Measurements from ENCODE around the gene MRPS22. TPM values are rescaled to one million over a fixed set of nuclear protein-coding genes. Genes with fewer than 3 reads are reported as not detected.
"Not testable (repeated sequence)": the region's sequence is repeated elsewhere in the genome, so short reads cannot be mapped to it uniquely, and the experiment has no call there.

MRPS22 gene
- total and polyA plus RNA-seq, 12 donors = 49.8 to 105 (median 83.6) TPM

DNA sequence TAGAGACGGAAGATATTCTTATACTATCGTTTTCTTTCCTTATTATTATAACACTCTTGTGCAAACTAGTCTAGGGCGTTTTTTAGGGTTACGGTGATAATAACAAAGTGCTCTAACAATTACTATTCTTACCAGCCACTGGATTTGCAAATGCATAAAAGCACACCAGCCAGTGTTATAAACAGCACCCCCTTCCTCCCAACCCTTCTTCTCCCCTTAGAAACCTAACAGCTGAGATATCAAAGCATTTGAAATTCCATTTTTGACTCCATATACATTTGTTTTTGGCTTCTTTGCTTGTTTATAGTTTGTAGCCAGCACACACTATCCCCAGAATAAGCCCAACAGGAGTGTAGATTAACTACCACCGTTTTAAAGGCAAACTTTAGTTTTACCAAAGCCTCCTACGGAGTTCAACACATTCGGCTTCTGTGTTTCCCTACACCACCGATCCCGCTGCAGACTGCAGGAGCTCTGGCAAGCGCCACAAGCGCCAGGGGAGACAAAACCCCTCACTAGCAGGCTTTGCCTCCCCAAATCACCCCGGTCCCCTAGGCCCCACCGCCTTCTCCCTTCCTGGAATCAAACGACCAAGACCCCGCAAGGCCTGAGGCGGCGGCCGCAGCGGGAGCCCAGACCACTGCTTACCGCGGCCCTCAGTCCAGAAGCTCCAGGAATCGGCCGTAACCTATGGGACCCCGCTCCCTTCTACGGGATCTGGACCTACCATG, 45.2 kb downstream of the MRPS22 start:
- no peaks in the 10 kb centered on the region for H3K27me3 ChIP-seq
- no peak for DNase-seq
- no peaks in the 10 kb centered on the region for H3K9me3 ChIP-seq
- H3K27ac ChIP-seq = peak overlapping the region; percentile 78 to 97 (median 94)
- 2 to 3% methylated on average over 23 to 25 of the region's 25 CpGs for WGBS, 2 donors
- H3K36me3 ChIP-seq = peaks cover 0 to 13% (median 0%) of the 10 kb centered on the region in 9 donors
- peak overlapping the region; percentile 77 to 99 (median 84) for H3K4me3 ChIP-seq
- peaks cover 0 to 83% (median 48%) of the 10 kb centered on the region in 9 donors for H3K4me1 ChIP-seq
- TF ChIP-seq, protein P1, sequence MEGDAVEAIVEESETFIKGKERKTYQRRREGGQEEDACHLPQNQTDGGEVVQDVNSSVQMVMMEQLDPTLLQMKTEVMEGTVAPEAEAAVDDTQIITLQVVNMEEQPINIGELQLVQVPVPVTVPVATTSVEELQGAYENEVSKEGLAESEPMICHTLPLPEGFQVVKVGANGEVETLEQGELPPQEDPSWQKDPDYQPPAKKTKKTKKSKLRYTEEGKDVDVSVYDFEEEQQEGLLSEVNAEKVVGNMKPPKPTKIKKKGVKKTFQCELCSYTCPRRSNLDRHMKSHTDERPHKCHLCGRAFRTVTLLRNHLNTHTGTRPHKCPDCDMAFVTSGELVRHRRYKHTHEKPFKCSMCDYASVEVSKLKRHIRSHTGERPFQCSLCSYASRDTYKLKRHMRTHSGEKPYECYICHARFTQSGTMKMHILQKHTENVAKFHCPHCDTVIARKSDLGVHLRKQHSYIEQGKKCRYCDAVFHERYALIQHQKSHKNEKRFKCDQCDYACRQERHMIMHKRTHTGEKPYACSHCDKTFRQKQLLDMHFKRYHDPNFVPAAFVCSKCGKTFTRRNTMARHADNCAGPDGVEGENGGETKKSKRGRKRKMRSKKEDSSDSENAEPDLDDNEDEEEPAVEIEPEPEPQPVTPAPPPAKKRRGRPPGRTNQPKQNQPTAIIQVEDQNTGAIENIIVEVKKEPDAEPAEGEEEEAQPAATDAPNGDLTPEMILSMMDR (IDR thresholded peaks at IDR 0.05) = no peak
- peak in 4 of 8 donors; percentile 10 to 30 (median 18) for ATAC-seq
- intact Hi-C loops (cut with DNase I) = loop anchor here in 3 of 10 donors (5.0 kb wide), 1 partner anchor 37 kb away; no protein-coding TSS in a partner anchor

DNA sequence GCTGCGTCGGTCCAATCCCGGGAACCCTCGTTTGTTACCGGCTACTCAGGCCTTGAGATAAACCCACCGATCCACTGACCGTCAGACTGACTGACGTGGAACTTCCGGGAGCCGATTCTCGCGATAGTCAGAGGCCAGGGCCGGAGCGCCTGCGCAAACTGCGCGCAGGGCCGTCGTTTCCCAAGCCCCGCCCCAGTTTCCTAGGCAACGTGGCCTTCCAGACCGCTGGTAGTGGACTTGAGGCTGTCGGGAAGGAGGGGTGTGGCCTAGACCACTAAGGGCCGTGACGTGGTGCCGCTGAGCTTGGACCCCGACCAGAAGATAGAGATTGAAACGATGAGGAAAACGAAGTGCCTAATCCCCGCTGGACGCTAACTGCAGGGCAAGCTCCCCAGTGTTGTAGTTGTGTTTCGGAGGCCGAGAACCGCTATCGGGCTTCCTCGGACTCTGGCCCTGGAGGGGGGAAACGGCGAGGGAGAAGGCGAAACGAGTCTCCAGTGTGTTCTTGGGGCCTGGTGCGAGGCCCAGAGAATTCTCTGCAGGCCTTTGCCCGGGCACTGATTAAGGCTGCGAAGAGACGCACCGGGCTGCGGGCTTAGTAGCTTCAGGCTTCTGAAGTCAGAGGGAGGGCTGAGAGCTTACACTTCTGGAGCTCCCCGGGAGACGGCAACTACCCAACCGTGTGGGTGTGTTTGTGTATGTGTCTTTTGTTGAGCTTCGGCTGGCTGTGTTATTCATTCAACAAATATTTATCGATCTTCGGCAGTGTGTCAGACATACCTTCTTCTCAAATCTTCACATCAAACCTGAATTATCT, 45.9 kb downstream of the MRPS22 start, which contains the start of gene COPB2:
COPB2 (minus strand) TSS at position 96 of the 817 bp plus-strand sequence. CDS start 97 bp downstream, outside the sequence.
- Histone ChIP-seq H3K27ac (peak within 1 kb of the TSS; percentile 83 to 97 (median 94)), H3K4me1 (peaks cover 0 to 80% (median 48%) of the 10 kb centered on the region in 9 donors), H3K36me3 (peaks cover 0 to 7% (median 0%) of the 10 kb centered on the region in 9 donors), H3K9me3 (no peaks in the 10 kb centered on the region), H3K4me3 (peak within 1 kb of the TSS; percentile 77 to 99 (median 84)), H3K27me3 (no peaks in the 10 kb centered on the region)
- TF ChIP-seq, protein P1 (IDR thresholded peaks at IDR 0.05) = no peak
- intact Hi-C loops (cut with DNase I) = loop anchor here in 3 of 10 donors (5.0 kb wide), 1 partner anchor 37 kb away; no protein-coding TSS in a partner anchor
- WGBS, 2 donors = 1% methylated on average over 52 of the region's 52 CpGs
- DNase-seq (peak; percentile 100), ATAC-seq (peak; percentile 99 to 100 (median 100))

DNA sequence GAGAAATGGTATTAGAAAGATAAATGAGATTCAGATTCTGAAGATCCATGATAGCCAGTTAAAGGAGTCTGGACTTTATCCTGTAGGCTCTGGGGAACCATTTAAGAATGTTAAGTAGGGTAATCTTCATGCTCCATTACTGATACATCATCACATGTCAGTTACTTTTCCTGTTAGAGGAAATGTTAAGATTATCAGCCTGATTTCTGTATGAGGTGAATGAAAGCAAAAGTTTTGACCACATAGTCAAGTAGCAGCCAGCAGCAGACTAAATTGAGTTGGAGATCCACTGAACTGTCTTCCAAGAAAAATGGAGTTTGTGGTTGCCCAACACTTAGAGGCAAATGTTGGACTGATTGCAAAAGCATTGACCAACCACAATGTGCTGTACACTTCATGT, 50.3 kb downstream of the MRPS22 start:
- TF ChIP-seq, protein P1 (IDR thresholded peaks at IDR 0.05) = no peak
- H3K27ac ChIP-seq = peak overlapping the region in 2 of 10 donors; percentile 6 to 16
- intact Hi-C loops (cut with DNase I) = no loop called here

DNA sequence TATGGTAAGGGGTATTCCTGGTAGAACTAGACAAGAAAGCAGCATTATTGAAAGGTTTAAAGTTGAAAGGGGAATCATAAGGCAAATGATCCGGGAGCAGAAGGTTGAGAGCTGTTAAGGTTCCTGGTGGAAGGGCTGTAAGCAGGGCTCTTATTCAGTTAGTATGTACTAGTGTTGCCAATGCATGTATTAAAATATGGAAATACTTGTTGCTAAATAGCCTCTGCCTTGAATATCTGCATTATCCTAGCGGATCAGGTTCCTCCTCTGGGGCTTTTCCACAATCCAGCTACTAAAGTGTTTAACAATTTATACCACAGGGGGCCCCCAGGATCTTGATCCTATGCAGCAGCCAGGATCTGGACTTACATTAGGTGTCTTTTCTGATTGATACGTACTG, 52.9 kb downstream of the MRPS22 start:
- WGBS, 2 donors = 98 to 99% methylated on average over 3 of the region's 3 CpGs
- peaks cover 0 to 10% (median 0%) of the 10 kb centered on the region in 9 donors for H3K36me3 ChIP-seq
- H3K4me3 ChIP-seq = no peak overlapping the region
- H3K9me3 ChIP-seq = peaks cover 0 to 11% (median 4%) of the 10 kb centered on the region in 11 donors
- TF ChIP-seq, protein P1 (IDR thresholded peaks at IDR 0.05) = no peak
- no peak for DNase-seq
- no peak overlapping the region for H3K27ac ChIP-seq
- no peak for ATAC-seq
- no peaks in the 10 kb centered on the region for H3K27me3 ChIP-seq
- intact Hi-C loops (cut with DNase I) = no loop called here
- H3K4me1 ChIP-seq = peaks cover 0 to 25% (median 0%) of the 10 kb centered on the region in 9 donors

More for the DNA sequence above, 50.3 kb downstream of the MRPS22 start:
- H3K9me3 ChIP-seq = no peaks in the 10 kb centered on the region
- H3K27me3 ChIP-seq = no peaks in the 10 kb centered on the region
- DNase-seq (no peak), ATAC-seq (no peak)
- no peak overlapping the region for H3K4me3 ChIP-seq
- peaks cover 0 to 41% (median 15%) of the 10 kb centered on the region in 9 donors for H3K4me1 ChIP-seq
- peaks cover 0 to 2% (median 0%) of the 10 kb centered on the region in 9 donors for H3K36me3 ChIP-seq

DNA sequence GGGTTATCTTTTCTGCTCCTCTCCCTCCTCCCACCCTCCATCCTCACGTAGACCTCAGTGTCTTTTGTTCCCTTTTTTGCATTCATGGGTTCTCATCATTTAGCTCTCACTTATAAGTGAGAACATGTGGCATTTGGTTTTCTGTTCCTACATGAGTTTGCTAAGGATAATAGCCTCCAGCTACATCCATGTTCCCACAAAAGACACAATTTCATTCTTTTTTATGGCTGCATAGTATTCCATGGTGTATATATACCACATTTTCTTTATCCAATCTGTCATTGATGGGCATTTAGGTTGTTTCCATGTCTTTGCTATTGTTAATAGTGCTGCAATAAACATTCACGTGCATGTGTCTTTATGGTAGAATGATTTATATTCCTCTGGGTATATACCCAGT, 57.3 kb downstream of the MRPS22 start:
- H3K27ac ChIP-seq; ATAC-seq; H3K4me1 ChIP-seq; DNase-seq; intact Hi-C loops (cut with DNase I); H3K27me3 ChIP-seq; H3K4me3 ChIP-seq: not testable (repeated sequence)
- Histone ChIP-seq H3K9me3 (peaks cover 0 to 55% (median 4%) of the 10 kb centered on the region in 11 donors), H3K36me3 (peaks cover 0 to 10% (median 0%) of the 10 kb centered on the region in 9 donors)
- WGBS, 2 donors = 81 to 85% methylated on average over 2 of the region's 2 CpGs
